ENCODE results near the gene FBXO21. TPM values are rescaled to one million over a fixed set of nuclear protein-coding genes. Genes with fewer than 3 reads are reported as not detected.

FBXO21 gene
- polyA plus RNA-seq, 3 donors, result 7.7 to 19.1 (median 17.2) TPM

DNA sequence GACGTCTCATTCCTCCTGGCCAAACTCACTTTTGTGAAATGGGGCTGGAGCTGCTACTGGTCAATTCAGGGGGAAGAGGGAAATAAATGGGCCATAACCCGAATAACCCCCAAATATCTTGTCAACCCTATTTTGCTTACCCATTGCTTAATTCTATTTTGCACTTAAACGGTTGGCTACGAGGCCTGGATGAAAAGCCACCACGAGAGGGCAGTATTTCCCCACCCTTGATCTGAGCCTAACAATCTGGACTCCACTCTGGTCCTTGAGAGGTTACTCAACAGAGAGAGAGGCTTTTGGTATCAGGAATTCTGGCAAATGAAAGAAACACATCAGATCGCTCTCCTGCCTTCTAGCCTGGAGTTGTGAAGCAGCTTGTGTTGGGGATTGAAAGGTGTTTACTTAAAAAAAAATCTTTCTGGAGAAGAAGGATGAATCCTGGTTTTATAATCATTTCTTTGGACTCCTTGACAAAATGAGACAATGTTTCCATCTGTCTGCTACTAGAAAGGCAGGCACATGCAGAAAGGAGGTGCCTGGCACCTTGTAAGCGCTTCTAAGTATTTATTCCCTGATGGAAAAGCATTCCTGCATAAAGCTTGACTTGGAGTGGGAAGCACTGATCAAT, 22.4 kb upstream of the FBXO21 start:
- no peak overlapping the region for H3K27ac Mint-ChIP-seq
- 88% methylated on average over 1 of the region's 7 CpGs for WGBS (ENCODE audit: insufficient coverage)
- Histone ChIP-seq H3K9me3 (replicated peaks in 1 of 2; ENCODE audit: control insufficient read depth in 1 of 2, insufficient read depth in 1 of 2, low read length in 2 of 2) (no peaks in the 10 kb centered on the region), H2AFZ (ENCODE audit: insufficient read depth, low read depth, low read length, poor library complexity, severe bottlenecking) (no peak overlapping the region), H3K27ac (ENCODE audit: low read depth in 1 of 2, low read length in 2 of 2) (no peak overlapping the region), H4K20me1 (ENCODE audit: insufficient read depth, low read length) (no peaks in the 10 kb centered on the region), H3K36me3 (replicated peaks in 1 of 2; ENCODE audit: control insufficient read depth in 1 of 2, insufficient read depth in 2 of 2, low read length in 2 of 2) (no peaks in the 10 kb centered on the region), H3K27me3 (ENCODE audit: control insufficient read depth in 2 of 2, insufficient read depth in 2 of 2, low read length in 2 of 2) (no peaks in the 10 kb centered on the region), H3K79me2 (ENCODE audit: insufficient read depth, low read length) (no peaks in the 10 kb centered on the region), H3K9ac (ENCODE audit: insufficient read depth, low read length, poor library complexity, severe bottlenecking) (no peak overlapping the region), H3K4me2 (replicated peaks; ENCODE audit: extremely low read depth, low read length, poor library complexity, severe bottlenecking) (no peak overlapping the region), H3K4me1 (ENCODE audit: control insufficient read depth in 1 of 2, insufficient read depth in 2 of 2, low read length in 2 of 2) (no peaks in the 10 kb centered on the region), H3K4me3 (replicated peaks in 1 of 3; ENCODE audit: low read depth in 2 of 3, low read length in 3 of 3) (no peak overlapping the region)
- TF ChIP-seq, protein P1, sequence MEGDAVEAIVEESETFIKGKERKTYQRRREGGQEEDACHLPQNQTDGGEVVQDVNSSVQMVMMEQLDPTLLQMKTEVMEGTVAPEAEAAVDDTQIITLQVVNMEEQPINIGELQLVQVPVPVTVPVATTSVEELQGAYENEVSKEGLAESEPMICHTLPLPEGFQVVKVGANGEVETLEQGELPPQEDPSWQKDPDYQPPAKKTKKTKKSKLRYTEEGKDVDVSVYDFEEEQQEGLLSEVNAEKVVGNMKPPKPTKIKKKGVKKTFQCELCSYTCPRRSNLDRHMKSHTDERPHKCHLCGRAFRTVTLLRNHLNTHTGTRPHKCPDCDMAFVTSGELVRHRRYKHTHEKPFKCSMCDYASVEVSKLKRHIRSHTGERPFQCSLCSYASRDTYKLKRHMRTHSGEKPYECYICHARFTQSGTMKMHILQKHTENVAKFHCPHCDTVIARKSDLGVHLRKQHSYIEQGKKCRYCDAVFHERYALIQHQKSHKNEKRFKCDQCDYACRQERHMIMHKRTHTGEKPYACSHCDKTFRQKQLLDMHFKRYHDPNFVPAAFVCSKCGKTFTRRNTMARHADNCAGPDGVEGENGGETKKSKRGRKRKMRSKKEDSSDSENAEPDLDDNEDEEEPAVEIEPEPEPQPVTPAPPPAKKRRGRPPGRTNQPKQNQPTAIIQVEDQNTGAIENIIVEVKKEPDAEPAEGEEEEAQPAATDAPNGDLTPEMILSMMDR (IDR thresholded peaks at IDR 0.05), result peak; percentile 76
- H3K4me1 Mint-ChIP-seq, result no peaks in the 10 kb centered on the region
- H3K36me3 Mint-ChIP-seq, result no peaks in the 10 kb centered on the region
- intact Hi-C loops (cut with micrococcal nuclease), result loop anchor here (5.0 kb wide), 1 partner anchor 625 kb away; no protein-coding TSS in a partner anchor
- no peak overlapping the region for H3K4me3 Mint-ChIP-seq
- no peaks in the 10 kb centered on the region for H3K9me3 Mint-ChIP-seq
- peaks cover 6 to 17% (median 11%) of the 10 kb centered on the region in 3 donors for H3K27me3 Mint-ChIP-seq (ENCODE audit: low read depth in 3 of 3)
- DNase-seq, result peak; percentile 17 to 49 (median 32)

DNA sequence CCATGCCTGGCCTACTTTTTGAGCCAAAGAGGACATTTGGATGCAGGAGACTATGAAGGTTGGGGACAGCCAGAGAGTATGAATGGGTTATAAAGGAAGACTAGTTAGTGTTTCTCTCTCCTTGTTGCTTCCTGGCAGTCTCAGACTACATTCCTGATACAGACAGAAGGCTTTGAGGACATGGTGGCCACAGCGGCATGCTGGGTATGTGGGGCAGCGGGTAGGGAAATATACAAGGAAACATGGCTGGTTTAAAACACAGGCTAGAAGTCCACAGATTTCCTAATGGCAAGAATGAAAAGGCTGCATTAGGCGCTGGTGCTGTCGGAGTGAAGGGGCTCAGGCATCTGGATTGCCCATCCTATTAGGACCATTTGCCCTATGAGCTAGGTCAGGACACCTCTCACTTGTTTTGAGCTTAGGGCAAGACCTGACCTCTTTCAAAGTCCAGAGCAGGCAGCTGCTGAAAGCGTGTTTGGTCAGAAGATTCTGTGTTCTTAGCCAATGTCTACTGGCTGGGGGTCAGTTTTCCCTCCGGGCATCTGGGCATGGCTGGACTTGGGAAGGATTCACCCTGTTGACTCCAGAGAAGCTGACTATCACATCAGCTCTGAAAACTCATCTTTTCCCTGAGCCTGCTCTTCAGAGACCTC, 20.1 kb upstream of the FBXO21 start:
- no peak overlapping the region for H3K4me3 Mint-ChIP-seq
- no peaks in the 10 kb centered on the region for H3K36me3 ChIP-seq (replicated peaks in 1 of 2; ENCODE audit: control insufficient read depth in 1 of 2, insufficient read depth in 2 of 2, low read length in 2 of 2)
- 98% methylated on average over 6 of the region's 6 CpGs for WGBS (ENCODE audit: insufficient coverage)
- no peak overlapping the region for H3K9ac ChIP-seq (ENCODE audit: insufficient read depth, low read length, poor library complexity, severe bottlenecking)
- no peaks in the 10 kb centered on the region for H4K20me1 ChIP-seq (ENCODE audit: insufficient read depth, low read length)
- H3K27ac ChIP-seq (ENCODE audit: low read depth in 1 of 2, low read length in 2 of 2), result no peak overlapping the region
- DNase-seq, result no peak
- peaks cover 0 to 2% (median 0%) of the 10 kb centered on the region in 7 donors for H3K9me3 Mint-ChIP-seq
- H3K4me1 ChIP-seq (ENCODE audit: control insufficient read depth in 1 of 2, insufficient read depth in 2 of 2, low read length in 2 of 2), result no peaks in the 10 kb centered on the region
- no peak overlapping the region for H3K4me3 ChIP-seq (replicated peaks in 1 of 3; ENCODE audit: low read depth in 2 of 3, low read length in 3 of 3)
- no peaks in the 10 kb centered on the region for H3K9me3 ChIP-seq (replicated peaks in 1 of 2; ENCODE audit: control insufficient read depth in 1 of 2, insufficient read depth in 1 of 2, low read length in 2 of 2)
- no peaks in the 10 kb centered on the region for H3K79me2 ChIP-seq (ENCODE audit: insufficient read depth, low read length)
- no peaks in the 10 kb centered on the region for H3K4me1 Mint-ChIP-seq
- no peak overlapping the region for H3K4me2 ChIP-seq (replicated peaks; ENCODE audit: extremely low read depth, low read length, poor library complexity, severe bottlenecking)
- H2AFZ ChIP-seq (ENCODE audit: insufficient read depth, low read depth, low read length, poor library complexity, severe bottlenecking), result no peak overlapping the region
- intact Hi-C loops (cut with micrococcal nuclease), result loop anchor here (5.0 kb wide), 1 partner anchor 627 kb away; no protein-coding TSS in a partner anchor
- H3K27me3 Mint-ChIP-seq (ENCODE audit: low read depth in 3 of 3), result peaks cover 8 to 15% (median 10%) of the 10 kb centered on the region in 3 donors
- H3K27me3 ChIP-seq (ENCODE audit: control insufficient read depth in 2 of 2, insufficient read depth in 2 of 2, low read length in 2 of 2), result no peaks in the 10 kb centered on the region
- TF ChIP-seq, protein P1 (IDR thresholded peaks at IDR 0.05), result no peak
- H3K36me3 Mint-ChIP-seq, result no peaks in the 10 kb centered on the region
- H3K27ac Mint-ChIP-seq, result no peak overlapping the region
